Spleen (tissue), 7 donors: ENCODE data around the gene ZFAND4.

Source experiments
- POLR2A ChIP-seq, 3 donors: fragments of 450-650 bp; IDR thresholded peaks; one replicate each; pipeline ENCODE4 v1.5.1; 2017; ENCODE audit warnings: antibody characterized with exemption in 3 of 3, mild to moderate bottlenecking in 1 of 3
- POLR2AphosphoS5 ChIP-seq, 3 donors: sonication (generic); formaldehyde crosslinking; IDR thresholded peaks; one replicate each; pipeline ENCODE4 v1.5.1; 2017; ENCODE audit warnings: antibody characterized with exemption in 3 of 3
- TF ChIP-seq, protein P1 (sequence below), 11 experiments: fragments of 200-600 bp in 7 of 11; fragments of 450-650 bp in 4 of 11; sonication (generic) in 4 of 11; IDR thresholded peaks in 8 of 11; conservative IDR thresholded peaks in 3 of 11; 1 replicate in 7 of 11; 2 replicates in 4 of 11; pipeline versions ENCODE4 v1.4.0 to v1.8.0; 2016 to 2021; ENCODE audit warnings: antibody characterized with exemption in 11 of 11, inconsistent platforms in 4 of 11, mild to moderate bottlenecking in 1 of 11
- donor health status: DM: no; HTN: no; CAD: no; lungs with moderate emphysema.
- donor health status: DM: no; HTN: no; CAD: no.
- donor health status: DM: no; HTN: no; CAD: no.

DNA sequence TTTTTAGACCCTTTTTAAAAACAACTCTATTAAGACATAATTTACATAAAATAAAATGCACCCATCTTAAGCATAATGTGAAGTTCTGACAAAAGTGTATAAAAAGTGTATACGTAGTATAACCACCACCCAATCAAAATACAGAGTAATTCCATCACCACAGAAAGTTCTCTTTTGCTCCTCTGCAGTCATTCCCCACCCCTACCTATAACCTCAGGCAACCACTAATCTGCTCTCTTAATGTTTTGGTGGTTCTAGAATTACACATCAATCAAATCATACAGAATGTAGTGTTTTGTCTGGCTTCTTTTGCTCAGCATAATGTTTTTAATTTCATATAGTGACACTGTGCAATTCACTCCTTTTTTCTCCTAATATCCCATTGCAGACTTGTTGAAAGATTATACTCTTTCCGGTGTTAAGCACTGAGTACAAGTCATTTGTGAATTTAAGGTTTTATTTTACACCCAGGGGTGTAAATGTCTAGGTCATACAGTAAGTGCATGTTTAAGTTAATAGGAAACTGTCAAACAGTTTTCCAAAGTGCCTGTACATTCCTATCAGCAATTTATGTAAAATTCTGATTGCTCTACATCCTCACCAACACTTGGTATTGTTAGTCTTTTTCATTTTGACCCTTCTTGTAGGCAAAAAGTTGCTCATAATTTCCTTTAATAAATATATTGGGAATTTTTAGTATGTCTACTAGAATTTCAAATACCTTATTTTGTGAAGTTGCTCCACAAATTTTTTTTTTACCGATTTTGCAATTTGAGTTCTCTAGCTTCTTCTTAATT lies 86.3 kb downstream of the ZFAND4 start:
- TF ChIP-seq, protein P1, sequence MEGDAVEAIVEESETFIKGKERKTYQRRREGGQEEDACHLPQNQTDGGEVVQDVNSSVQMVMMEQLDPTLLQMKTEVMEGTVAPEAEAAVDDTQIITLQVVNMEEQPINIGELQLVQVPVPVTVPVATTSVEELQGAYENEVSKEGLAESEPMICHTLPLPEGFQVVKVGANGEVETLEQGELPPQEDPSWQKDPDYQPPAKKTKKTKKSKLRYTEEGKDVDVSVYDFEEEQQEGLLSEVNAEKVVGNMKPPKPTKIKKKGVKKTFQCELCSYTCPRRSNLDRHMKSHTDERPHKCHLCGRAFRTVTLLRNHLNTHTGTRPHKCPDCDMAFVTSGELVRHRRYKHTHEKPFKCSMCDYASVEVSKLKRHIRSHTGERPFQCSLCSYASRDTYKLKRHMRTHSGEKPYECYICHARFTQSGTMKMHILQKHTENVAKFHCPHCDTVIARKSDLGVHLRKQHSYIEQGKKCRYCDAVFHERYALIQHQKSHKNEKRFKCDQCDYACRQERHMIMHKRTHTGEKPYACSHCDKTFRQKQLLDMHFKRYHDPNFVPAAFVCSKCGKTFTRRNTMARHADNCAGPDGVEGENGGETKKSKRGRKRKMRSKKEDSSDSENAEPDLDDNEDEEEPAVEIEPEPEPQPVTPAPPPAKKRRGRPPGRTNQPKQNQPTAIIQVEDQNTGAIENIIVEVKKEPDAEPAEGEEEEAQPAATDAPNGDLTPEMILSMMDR (IDR thresholded peaks at IDR 0.05 in 8 of 11, conservative IDR thresholded peaks at IDR 0.05 in 3 of 11): no peak
- no peak for TF ChIP-seq POLR2A (IDR thresholded peaks at IDR 0.05)
- no peak for TF ChIP-seq POLR2AphosphoS5 (IDR thresholded peaks at IDR 0.05)
